ENCODE data around the gene SUPT3H. TPM values are rescaled to one million over a fixed set of nuclear protein-coding genes. Genes with fewer than 3 reads are reported as not detected.
"Not testable (repeated sequence)": the region's sequence is repeated elsewhere in the genome, so short reads cannot be mapped to it uniquely, and the experiment has no call there.

The SUPT3H gene
- total RNA-seq, 6 experiments from 2014 or later = 0.95 to 2.8 (median 2.0) TPM

DNA sequence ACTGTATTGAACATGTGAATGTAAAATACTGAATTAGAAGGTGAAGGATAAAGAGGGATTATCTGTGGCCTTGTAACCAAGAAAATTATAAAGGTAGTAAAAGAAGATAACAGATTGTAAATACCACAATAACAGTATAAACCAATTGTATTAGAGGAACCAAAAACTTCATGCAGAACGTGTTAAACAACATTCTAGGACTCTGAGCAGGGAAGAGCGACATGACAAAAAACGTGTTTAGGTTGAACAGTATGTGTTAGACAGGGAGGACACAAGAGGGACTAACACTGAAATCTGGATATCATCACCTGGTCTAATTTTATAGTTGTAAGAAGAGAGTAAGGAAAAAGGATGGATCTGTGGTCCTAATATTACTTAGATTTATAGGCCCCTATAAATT is 308.6 kb downstream of the SUPT3H start:
- DNase-seq (no peak), ATAC-seq (no peak)
- Histone ChIP-seq H3K4me1 (no peaks in the 10 kb centered on the region), H3K4me3 (no peak overlapping the region), H3K9me3 (no peaks in the 10 kb centered on the region), H3K27me3 (no peaks in the 10 kb centered on the region), H3K27ac (no peak overlapping the region), H3K36me3 (no peaks in the 10 kb centered on the region)
- WGBS (ENCODE audit: insufficient coverage, low coverage, low lambda C conversion rate, missing lambda C conversion rate) = 76% methylated on average over 3 of the region's 3 CpGs
- intact Hi-C loops (cut with DNase I) = no loop called here
- TF ChIP-seq, protein P1, sequence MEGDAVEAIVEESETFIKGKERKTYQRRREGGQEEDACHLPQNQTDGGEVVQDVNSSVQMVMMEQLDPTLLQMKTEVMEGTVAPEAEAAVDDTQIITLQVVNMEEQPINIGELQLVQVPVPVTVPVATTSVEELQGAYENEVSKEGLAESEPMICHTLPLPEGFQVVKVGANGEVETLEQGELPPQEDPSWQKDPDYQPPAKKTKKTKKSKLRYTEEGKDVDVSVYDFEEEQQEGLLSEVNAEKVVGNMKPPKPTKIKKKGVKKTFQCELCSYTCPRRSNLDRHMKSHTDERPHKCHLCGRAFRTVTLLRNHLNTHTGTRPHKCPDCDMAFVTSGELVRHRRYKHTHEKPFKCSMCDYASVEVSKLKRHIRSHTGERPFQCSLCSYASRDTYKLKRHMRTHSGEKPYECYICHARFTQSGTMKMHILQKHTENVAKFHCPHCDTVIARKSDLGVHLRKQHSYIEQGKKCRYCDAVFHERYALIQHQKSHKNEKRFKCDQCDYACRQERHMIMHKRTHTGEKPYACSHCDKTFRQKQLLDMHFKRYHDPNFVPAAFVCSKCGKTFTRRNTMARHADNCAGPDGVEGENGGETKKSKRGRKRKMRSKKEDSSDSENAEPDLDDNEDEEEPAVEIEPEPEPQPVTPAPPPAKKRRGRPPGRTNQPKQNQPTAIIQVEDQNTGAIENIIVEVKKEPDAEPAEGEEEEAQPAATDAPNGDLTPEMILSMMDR (IDR thresholded peaks at IDR 0.05) = no peak
- no peak for TF ChIP-seq POLR2A (IDR thresholded peaks at IDR 0.05)

DNA sequence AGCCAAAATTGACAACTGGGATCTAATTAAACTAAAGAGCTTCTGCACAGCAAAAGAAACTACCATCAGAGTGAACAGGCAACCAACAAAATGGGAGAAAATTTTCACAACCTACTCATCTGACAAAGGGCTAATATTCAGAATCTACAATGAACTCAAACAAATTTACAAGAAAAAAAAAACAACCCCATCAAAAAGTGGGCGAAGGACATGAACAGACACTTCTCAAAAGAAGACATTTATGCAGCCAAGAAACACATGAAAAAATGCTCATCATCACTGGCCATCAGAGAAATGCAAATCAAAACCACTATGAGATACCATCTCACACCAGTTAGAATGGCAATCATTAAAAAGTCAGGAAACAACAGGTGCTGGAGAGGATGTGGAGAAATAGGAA is 310.3 kb downstream of the SUPT3H start:
- intact Hi-C loops (cut with DNase I); H3K4me3 ChIP-seq; ATAC-seq; DNase-seq; H3K27ac ChIP-seq; H3K27me3 ChIP-seq; H3K4me1 ChIP-seq; H3K9me3 ChIP-seq; H3K36me3 ChIP-seq: not testable (repeated sequence)
- WGBS (ENCODE audit: insufficient coverage, low coverage, low lambda C conversion rate, missing lambda C conversion rate) = 100% methylated on average over 1 of the region's 1 CpG

DNA sequence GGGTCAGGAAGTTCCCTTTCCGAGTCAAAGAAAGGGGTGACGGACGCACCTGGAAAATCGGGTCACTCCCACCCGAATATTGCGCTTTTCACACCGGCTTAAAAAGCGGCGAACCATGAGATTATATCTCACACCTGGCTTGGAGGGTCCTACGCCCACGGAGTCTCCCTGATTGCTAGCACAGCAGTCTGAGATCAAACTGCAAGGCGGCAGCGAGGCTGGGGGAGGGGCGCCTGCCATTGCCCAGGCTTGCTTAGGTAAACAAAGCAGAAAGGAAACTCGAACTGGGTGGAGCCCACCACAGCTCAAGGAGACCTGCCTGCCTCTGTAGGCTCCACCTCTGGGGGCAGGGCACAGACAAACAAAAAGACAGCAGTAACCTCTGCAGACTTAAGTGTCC is 315.1 kb downstream of the SUPT3H start:
- H3K4me1 ChIP-seq; H3K36me3 ChIP-seq; H3K27ac ChIP-seq; H3K4me3 ChIP-seq; intact Hi-C loops (cut with DNase I); ATAC-seq; DNase-seq; H3K27me3 ChIP-seq; H3K9me3 ChIP-seq: not testable (repeated sequence)
- WGBS (ENCODE audit: insufficient coverage, low coverage, low lambda C conversion rate, missing lambda C conversion rate) = 77% methylated on average over 8 of the region's 15 CpGs

DNA sequence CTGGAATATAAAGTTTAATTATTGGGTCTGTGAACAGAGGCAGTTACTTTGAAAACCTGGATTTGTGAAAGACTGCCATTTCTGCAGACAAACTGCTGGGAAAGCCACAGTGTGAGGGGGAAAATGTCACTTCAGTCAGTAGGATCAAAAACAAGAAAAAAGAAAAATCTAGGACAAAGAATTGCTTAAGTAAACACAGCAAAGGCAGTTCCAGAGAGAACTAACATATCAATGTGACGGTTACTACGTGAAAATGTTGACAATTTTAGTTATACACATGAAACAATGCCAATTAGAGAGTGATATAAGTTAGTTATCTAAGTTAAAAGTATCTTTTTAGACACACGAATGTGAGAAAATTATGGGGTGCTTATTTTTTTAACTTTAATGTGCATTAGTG is 320.0 kb downstream of the SUPT3H start:
- intact Hi-C loops (cut with DNase I) = no loop called here
- Histone ChIP-seq H3K9me3 (no peaks in the 10 kb centered on the region), H3K36me3 (no peaks in the 10 kb centered on the region), H3K4me3 (no peak overlapping the region), H3K27me3 (no peaks in the 10 kb centered on the region), H3K27ac (no peak overlapping the region), H3K4me1 (no peaks in the 10 kb centered on the region)
- no peak for TF ChIP-seq POLR2A (IDR thresholded peaks at IDR 0.05)
- DNase-seq (no peak), ATAC-seq (no peak)
- WGBS (ENCODE audit: insufficient coverage, low coverage, low lambda C conversion rate, missing lambda C conversion rate) = 76% methylated on average over 3 of the region's 3 CpGs

DNA sequence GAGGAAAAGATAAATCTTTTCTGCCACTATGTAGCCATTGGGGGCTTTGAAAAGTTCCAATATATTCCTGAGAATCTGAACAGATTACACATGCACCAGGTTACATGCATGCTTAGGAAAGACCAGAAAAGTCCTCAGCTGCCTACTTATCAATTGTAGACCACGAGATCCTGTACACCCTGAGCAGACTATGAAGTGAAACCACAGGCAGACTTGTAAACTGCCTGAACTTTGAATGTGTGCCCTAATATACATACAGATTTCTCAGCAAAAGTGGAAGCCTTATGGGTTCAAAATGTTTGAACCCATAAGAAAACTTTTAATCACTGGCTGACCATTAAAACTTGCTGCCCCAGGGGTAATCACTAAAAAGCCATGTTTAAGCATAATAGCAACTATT is 323.1 kb downstream of the SUPT3H start:
- ATAC-seq (no peak), DNase-seq (no peak)
- no peak overlapping the region for H3K4me3 ChIP-seq
- intact Hi-C loops (cut with DNase I) = no loop called here
- TF ChIP-seq POLR2A (IDR thresholded peaks at IDR 0.05) = no peak
- TF ChIP-seq, protein P1 (IDR thresholded peaks at IDR 0.05) = no peak
- no peaks in the 10 kb centered on the region for H3K4me1 ChIP-seq
- 50% methylated on average over 1 of the region's 1 CpG for WGBS (ENCODE audit: insufficient coverage, low coverage, low lambda C conversion rate, missing lambda C conversion rate)
- H3K9me3 ChIP-seq = no peaks in the 10 kb centered on the region
- H3K27ac ChIP-seq = no peak overlapping the region
- no peaks in the 10 kb centered on the region for H3K27me3 ChIP-seq
- no peaks in the 10 kb centered on the region for H3K36me3 ChIP-seq

DNA sequence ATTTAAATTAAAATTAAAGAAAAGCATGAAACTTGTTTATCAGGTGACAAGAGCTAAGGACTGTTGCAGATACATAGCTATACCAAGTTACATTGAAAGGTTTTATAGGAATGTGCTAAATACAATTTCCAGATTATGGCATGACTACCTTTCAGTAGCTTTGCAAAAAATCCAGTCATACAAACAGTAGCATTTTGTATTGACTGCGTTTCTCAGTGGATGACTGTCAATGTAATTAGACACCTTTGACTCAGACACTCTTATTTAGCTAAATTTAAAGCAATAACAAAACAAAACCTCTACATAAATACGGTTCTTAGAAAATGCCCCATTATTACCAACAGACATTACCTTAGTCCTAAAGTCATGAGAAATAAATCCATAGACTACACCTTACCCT is 325.4 kb downstream of the SUPT3H start:
- WGBS (ENCODE audit: insufficient coverage, low coverage, low lambda C conversion rate, missing lambda C conversion rate) = 88% methylated on average over 2 of the region's 2 CpGs

More for the DNA sequence above, 325.4 kb downstream of the SUPT3H start:
- H3K36me3 ChIP-seq = no peaks in the 10 kb centered on the region
- intact Hi-C loops (cut with DNase I) = no loop called here
- H3K27me3 ChIP-seq = no peaks in the 10 kb centered on the region
- H3K27ac ChIP-seq = no peak overlapping the region
- TF ChIP-seq POLR2A (IDR thresholded peaks at IDR 0.05) = no peak
- TF ChIP-seq, protein P1 (IDR thresholded peaks at IDR 0.05) = no peak
- no peak overlapping the region for H3K4me3 ChIP-seq
- no peak for ATAC-seq
- DNase-seq = no peak
- no peaks in the 10 kb centered on the region for H3K4me1 ChIP-seq
- H3K9me3 ChIP-seq = no peaks in the 10 kb centered on the region

All from right lobe of liver (tissue), 6 donors.